GM12878 (cell line): ENCODE measurements around the gene LPGAT1. TPM values are rescaled to one million over a fixed set of nuclear protein-coding genes. Genes with fewer than 3 reads are reported as not detected.
"Not testable (repeated sequence)": the region's sequence is repeated elsewhere in the genome, so short reads cannot be mapped to it uniquely, and the experiment has no call there.

Experiments
- ATAC-seq: fragments of 200-7000 bp; cut with Tn5 transposase; 3 replicates; pipeline ENCODE4 v1.9.1; 2020; ENCODE audit warnings: mild to moderate bottlenecking, moderate library complexity
- BruUV-seq: library from RNA; stranded (reverse); fragments of 400-500 nt; replicated peaks from 2 replicates; lab custom pipeline; 2021; lab: Mats Ljungman, UMichigan
- CTCF ChIA-PET: fragments of 300-600 bp; sonication (Branson Sonifier 250); formaldehyde crosslinking; extraction: SDS; loops from one replicate; lab custom pipeline; 2021; ENCODE audit warnings: inconsistent platforms; lab: Yijun Ruan, JAX
- POLR2A ChIA-PET: fragments of 350-600 bp; formaldehyde crosslinking; extraction: SDS; loops from one replicate; lab custom pipeline; 2021; ENCODE audit warnings: inconsistent platforms; lab: Charles Lee
- RAD21 ChIA-PET: fragments of 300-600 bp; sonication (Branson Sonifier 250); formaldehyde crosslinking; loops from one replicate; lab custom pipeline; 2023; ENCODE audit warnings: antibody characterized with exemption; ENCODE audit not compliant: unreplicated experiment; lab: Charles Lee
- SMC1A ChIA-PET: fragments of 300-600 bp; sonication (Branson Sonifier 250); formaldehyde crosslinking; loops from one replicate; lab custom pipeline; 2023; ENCODE audit not compliant: unreplicated experiment, uncharacterized antibody; lab: Charles Lee
- DNase-seq: peaks from one replicate; pipeline ENCODE4 v3.0.0-alpha.2; 2011; ENCODE audit warnings: low read depth, low spot score
- FAIRE-seq: peaks from 3 replicates; lab custom pipeline; 2011; peaks lifted over from hg19 to GRCh38; lab: Jason Lieb, UNC
- H2AFZ ChIP-seq: 2 replicates; pipeline ENCODE4 v1.6.0; 2011; ENCODE audit warnings: low read depth, low read length, control low read depth; ENCODE audit not compliant: control insufficient read depth
- H3K27ac ChIP-seq: 2 replicates; pipeline ENCODE4 v1.5.1; 2011; ENCODE audit warnings: control low read depth; ENCODE audit not compliant: control insufficient read depth, insufficient read depth
- H3K27me3 ChIP-seq, 2 experiments: replicated peaks in 1 of 2; 2 replicates each; pipeline versions ENCODE4 v1.6.0 to v1.6.1; 2011; ENCODE audit warnings: low read length in 1 of 2; ENCODE audit not compliant: control insufficient read depth in 2 of 2, insufficient read depth in 2 of 2
- H3K36me3 ChIP-seq, 2 experiments: 2 replicates each; pipeline ENCODE4 v1.5.1; 2011; ENCODE audit warnings: low read length in 1 of 2; ENCODE audit not compliant: control insufficient read depth in 2 of 2, insufficient read depth in 2 of 2
- H3K4me1 ChIP-seq: 2 replicates; pipeline ENCODE4 v1.6.1; 2011; ENCODE audit warnings: mild to moderate bottlenecking, low read length, moderate library complexity, mixed read lengths; ENCODE audit not compliant: control insufficient read depth, insufficient read depth
- H3K4me2 ChIP-seq: 2 replicates; pipeline ENCODE4 v1.6.0; 2011; ENCODE audit warnings: control low read depth; ENCODE audit not compliant: control insufficient read depth, insufficient read depth
- H3K4me3 ChIP-seq: fragments of 200-600 bp; sonication (generic); 2 replicates; pipeline ENCODE4 v1.5.1; 2016
- H3K79me2 ChIP-seq: 2 replicates; pipeline ENCODE4 v1.6.0; 2011; ENCODE audit warnings: low read length; ENCODE audit not compliant: control insufficient read depth, insufficient read depth
- H3K9ac ChIP-seq: 2 replicates; pipeline ENCODE4 v1.8.0; 2011; ENCODE audit warnings: low read length, control low read depth, mixed read lengths; ENCODE audit not compliant: control insufficient read depth, insufficient read depth
- H3K9me3 ChIP-seq: replicated peaks from 3 replicates; pipeline ENCODE4 v1.5.1; 2011; ENCODE audit warnings: mild to moderate bottlenecking, low read length; ENCODE audit not compliant: control insufficient read depth, insufficient read depth
- H4K20me1 ChIP-seq: 2 replicates; pipeline ENCODE4 v1.6.0; 2011; ENCODE audit not compliant: control insufficient read depth, insufficient read depth
- BACH1 ChIP-seq: fragments of 450-650 bp; IDR thresholded peaks from 2 replicates; pipeline ENCODE4 v1.6.1; 2017; ENCODE audit warnings: mild to moderate bottlenecking, borderline replicate concordance
- BCL11A ChIP-seq: IDR thresholded peaks from 2 replicates; pipeline ENCODE4 v1.6.1; 2011; ENCODE audit warnings: low read depth, low read length
- MYB ChIP-seq: fragments of 150-350 bp; IDR thresholded peaks from 2 replicates; pipeline ENCODE4 v1.6.1; 2014; ENCODE audit warnings: mild to moderate bottlenecking, low read depth, low read length, borderline replicate concordance
- TAF1 ChIP-seq: IDR thresholded peaks from 2 replicates; pipeline ENCODE4 v1.6.1; 2011; ENCODE audit warnings: mild to moderate bottlenecking, low read depth, low read length, borderline replicate concordance
- ZNF207 ChIP-seq: fragments of 450-650 bp; IDR thresholded peaks from 2 replicates; pipeline ENCODE4 v1.6.1; 2014; ENCODE audit warnings: antibody characterized with exemption, mild to moderate bottlenecking, borderline replicate concordance
- ZNF592 ChIP-seq: fragments of 450-650 bp; IDR thresholded peaks from 2 replicates; pipeline ENCODE4 v1.6.1; 2017; ENCODE audit warnings: mild to moderate bottlenecking, moderate library complexity
- WGBS: methylation state at CpG from one replicate; pipeline ENCODE4 v1.1.6; 2016; ENCODE audit warnings: low lambda C conversion rate; ENCODE audit not compliant: insufficient replicate concordance, insufficient coverage; ENCODE audit errors: missing lambda C conversion rate; 5-methylcytosine and 5-hydroxymethylcytosine counted together
- in situ Hi-C: fragments of 300-500 bp; cut with MboI; formaldehyde crosslinking; loops from 9 replicates; pipeline ENCODE4 v1.14.3; 2018; ENCODE audit warnings: mixed read lengths
- intact Hi-C: fragments of 100-400 bp; cut with micrococcal nuclease; formaldehyde crosslinking; loops from one replicate; pipeline ENCODE4 v1.14.2; 2022; ENCODE audit not compliant: unreplicated experiment
- polyA plus RNA-seq, 11 experiments: library from polyadenylated mRNA; depleted of rRNA in 4 of 11; unstranded in 6 of 11; stranded (reverse) in 5 of 11; fragments of >200 nt; fragmentation: Nextera tagmentation in 4 of 11; fragmentation: Illumina TruSeq in 1 of 11; extraction: Ambion mirVana in 4 of 11; extraction: Trizol in 1 of 11; gene quantifications; 1 replicate in 1 of 11; 2 replicates in 10 of 11; pipeline versions ENCODE4 v1.2.1 to v1.2.3, GENCODE V29; 2011 to 2016; ENCODE audit warnings: inconsistent platforms in 2 of 11, missing spikeins in 2 of 11, low read depth in 1 of 11
- total RNA-seq, 4 experiments: library from RNA; depleted of rRNA in 3 of 4; stranded (reverse); fragments of >200 nt in 3 of 4; fragmentation: Illumina TruSeq in 1 of 4; extraction: Trizol in 1 of 4; gene quantifications; 2 replicates each; pipeline versions ENCODE4 v1.2.1 to v1.2.3, GENCODE V29; 2013 to 2021
- TF ChIP-seq, protein P1 (sequence below): fragments of 450-650 bp; IDR thresholded peaks from 2 replicates; pipeline ENCODE4 v1.6.1; 2016; ENCODE audit warnings: mild to moderate bottlenecking
- TF ChIP-seq, protein P2 (sequence below): fragments of 450-650 bp; IDR thresholded peaks from 2 replicates; pipeline ENCODE4 v1.6.1; 2014; ENCODE audit warnings: mild to moderate bottlenecking

LPGAT1 gene
- total and polyA plus RNA-seq, 10 of the 15 experiments (the other 5 are each of a cell fraction or from before 2014, with no cell fraction given) = 5.8 to 40.6 (median 19.2) TPM

- FAIRE-seq (no peak), DNase-seq (no peak), ATAC-seq (no peak)
- ChIA-PET RAD21 (no interaction called here), POLR2A (interaction anchor here (0.9 kb wide), 1 partner anchor 91 kb away, joined by 3 read pairs; no protein-coding TSS in a partner anchor), SMC1A (interaction anchor here (1.9 kb wide), 1 partner anchor 10 kb away, joined by 7 read pairs; no protein-coding TSS in a partner anchor), CTCF (interaction anchor here (0.6 kb wide), 1 partner anchor 548 kb away, joined by 3 read pairs; no protein-coding TSS in a partner anchor)
- Histone ChIP-seq H3K9ac (no peak overlapping the region), H3K36me3 (no peaks in the 10 kb centered on the region), H2AFZ (no peak overlapping the region), H3K27me3 (no peaks in the 10 kb centered on the region), H3K4me1 (no peaks in the 10 kb centered on the region), H3K79me2 (no peaks in the 10 kb centered on the region), H3K4me3 (no peak overlapping the region), H3K4me2 (no peak overlapping the region), H4K20me1 (no peaks in the 10 kb centered on the region), H3K9me3 (no peaks in the 10 kb centered on the region; the same call in 2 of the 3 replicates), H3K27ac (no peak overlapping the region)
- TF ChIP-seq MYB (no peak), TAF1 (no peak), BACH1 (no peak), ZNF207 (no peak), ZNF592 (no peak), BCL11A (no peak)
- TF ChIP-seq, protein P1, sequence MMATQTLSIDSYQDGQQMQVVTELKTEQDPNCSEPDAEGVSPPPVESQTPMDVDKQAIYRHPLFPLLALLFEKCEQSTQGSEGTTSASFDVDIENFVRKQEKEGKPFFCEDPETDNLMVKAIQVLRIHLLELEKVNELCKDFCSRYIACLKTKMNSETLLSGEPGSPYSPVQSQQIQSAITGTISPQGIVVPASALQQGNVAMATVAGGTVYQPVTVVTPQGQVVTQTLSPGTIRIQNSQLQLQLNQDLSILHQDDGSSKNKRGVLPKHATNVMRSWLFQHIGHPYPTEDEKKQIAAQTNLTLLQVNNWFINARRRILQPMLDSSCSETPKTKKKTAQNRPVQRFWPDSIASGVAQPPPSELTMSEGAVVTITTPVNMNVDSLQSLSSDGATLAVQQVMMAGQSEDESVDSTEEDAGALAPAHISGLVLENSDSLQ = no peak
- TF ChIP-seq, protein P2, sequence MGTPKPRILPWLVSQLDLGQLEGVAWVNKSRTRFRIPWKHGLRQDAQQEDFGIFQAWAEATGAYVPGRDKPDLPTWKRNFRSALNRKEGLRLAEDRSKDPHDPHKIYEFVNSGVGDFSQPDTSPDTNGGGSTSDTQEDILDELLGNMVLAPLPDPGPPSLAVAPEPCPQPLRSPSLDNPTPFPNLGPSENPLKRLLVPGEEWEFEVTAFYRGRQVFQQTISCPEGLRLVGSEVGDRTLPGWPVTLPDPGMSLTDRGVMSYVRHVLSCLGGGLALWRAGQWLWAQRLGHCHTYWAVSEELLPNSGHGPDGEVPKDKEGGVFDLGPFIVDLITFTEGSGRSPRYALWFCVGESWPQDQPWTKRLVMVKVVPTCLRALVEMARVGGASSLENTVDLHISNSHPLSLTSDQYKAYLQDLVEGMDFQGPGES = no peak
- no TSS peak for BruUV-seq
- WGBS = 66% methylated on average over 17 of the region's 25 CpGs
- intact Hi-C loops = no loop called here
- in situ Hi-C loops = no loop called here
Observed at GRCh38 chr1:211874521-211875347, 44.2 kb upstream of the LPGAT1 start.

DNA sequence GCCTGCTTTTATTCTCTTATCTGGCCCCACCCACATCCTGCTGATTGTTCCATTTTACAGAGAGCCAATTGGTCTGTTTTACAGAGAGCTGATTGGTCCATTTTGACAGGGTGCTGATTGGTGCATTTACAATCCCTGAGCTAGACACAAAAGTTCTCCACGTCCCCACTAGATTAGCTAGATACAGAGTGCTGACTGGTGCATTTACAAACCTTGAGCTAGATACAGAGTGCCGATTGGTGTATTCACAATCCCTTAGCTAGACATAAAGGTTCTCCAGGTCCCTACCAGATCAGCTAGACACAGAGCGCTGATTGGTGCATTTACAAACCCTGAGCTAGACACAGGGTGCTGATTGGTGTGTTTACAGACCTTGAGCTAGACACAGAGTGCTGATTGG is 43.2 kb upstream of the LPGAT1 start:
- H3K79me2 ChIP-seq, DNase-seq, H3K36me3 ChIP-seq, SMC1A ChIA-PET, H3K27me3 ChIP-seq, H4K20me1 ChIP-seq, in situ Hi-C loops, H3K9me3 ChIP-seq, H3K4me2 ChIP-seq, RAD21 ChIA-PET, BruUV-seq, FAIRE-seq, H2AFZ ChIP-seq, POLR2A ChIA-PET, H3K9ac ChIP-seq, H3K27ac ChIP-seq, intact Hi-C loops, H3K4me1 ChIP-seq, CTCF ChIA-PET, ATAC-seq, H3K4me3 ChIP-seq: not testable (repeated sequence)
- 63% methylated on average over 2 of the region's 3 CpGs for WGBS
